ENCODE measurements around the gene FRY. TPM values are rescaled to one million over a fixed set of nuclear protein-coding genes. Genes with fewer than 3 reads are reported as not detected.
A peak's percentile ranks its signal among the peaks of the same experiment; 100 is the strongest.

Gene FRY
- total RNA-seq, 1 experiment from 2014 or later = 1.7 TPM

DNA sequence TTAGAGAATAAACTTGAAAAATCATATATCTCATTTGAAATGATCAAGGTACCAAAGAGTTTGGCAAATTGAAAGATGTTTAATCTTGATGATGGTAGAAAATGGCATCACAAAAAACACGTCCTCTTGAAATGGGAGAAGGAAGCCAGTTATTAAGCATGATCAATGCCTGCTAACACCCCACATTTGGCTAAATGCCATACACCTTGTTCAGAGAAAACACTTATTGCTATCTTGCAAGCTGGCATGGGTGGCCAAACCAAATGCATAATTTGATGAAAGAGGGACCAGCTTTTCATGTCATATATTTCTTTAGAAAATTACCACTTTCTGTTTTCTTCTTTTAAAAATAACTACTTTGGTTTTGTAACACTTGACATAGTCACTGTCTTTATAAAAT is 142.3 kb downstream of the FRY start:
- no peak for DNase-seq (ENCODE audit: low read depth)

DNA sequence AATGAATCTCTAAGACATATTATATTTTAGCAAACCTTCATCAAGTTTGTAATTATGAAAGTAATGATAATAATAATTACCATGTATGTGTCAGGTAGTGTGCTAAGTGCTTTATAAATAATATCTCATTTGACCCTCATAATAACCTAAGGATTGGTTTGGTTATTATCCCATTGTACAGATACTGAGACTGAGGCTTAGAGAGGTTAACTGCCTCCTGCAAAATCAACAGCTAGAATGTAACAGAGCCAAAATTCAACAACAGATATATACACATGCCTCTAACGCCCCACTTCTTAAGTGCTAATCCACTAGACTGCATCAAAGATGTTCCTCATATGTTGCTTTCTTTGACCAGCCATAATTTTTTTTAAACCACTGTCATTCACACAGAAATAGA is 142.8 kb downstream of the FRY start:
- DNase-seq (ENCODE audit: low read depth) = no peak

DNA sequence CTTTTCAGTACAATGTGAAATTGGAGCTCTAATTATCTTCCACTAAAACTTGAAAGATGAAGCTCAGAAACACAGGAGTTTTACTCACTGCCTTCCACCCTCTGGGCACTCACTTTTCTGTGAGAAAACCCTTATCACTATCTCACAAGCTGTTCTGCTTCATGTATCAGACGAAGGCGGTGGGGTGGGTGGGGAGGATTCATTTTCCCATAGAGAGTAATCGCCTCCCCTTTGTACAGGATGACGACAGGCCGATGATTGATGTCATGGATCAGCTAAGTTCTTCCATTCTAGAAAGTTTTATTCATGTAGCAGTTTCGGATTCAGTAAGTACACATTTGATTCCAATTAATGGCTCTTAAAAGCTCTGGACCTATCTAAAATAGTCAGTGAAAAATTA is 143.7 kb downstream of the FRY start:
- no peak for DNase-seq (ENCODE audit: low read depth)

DNA sequence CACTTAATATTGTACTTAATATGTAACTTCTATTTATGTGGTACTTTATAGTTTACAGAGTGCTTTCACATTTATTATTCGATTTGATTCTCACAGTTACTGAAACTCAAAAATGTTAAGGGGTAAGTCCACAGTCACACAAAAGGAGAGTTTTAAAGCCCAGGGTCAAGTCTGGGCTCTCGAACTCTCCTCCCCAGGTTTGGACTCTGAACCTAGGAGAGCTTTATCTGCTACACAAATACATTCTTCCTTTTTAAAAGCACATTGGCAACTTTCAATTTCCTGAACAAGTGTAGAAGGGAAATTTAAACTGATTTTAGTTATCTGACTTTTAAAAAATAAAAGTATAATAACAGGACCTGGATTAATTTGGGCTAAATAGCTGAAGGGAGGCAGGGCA is 144.4 kb downstream of the FRY start:
- no peak for DNase-seq (ENCODE audit: low read depth)

DNA sequence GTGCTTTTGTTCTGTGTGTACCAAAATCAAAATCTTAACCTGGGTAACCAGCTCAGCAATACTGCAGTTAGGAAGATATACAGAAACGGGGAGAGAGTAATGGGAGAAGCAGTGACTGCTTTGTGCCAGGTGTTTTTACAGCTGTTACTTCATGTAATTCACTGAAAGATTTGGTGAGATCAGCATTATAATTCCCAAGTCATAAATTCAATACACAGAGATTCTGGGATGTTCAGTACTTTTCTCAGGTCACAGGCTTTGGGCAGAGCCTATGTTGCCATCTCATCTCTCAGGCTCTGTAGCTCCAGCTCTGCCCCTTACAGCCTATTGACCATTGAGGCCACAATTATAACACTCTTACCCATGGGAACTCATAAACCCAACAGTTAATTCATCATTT is 145.1 kb downstream of the FRY start:
- no peak for DNase-seq (ENCODE audit: low read depth)

DNA sequence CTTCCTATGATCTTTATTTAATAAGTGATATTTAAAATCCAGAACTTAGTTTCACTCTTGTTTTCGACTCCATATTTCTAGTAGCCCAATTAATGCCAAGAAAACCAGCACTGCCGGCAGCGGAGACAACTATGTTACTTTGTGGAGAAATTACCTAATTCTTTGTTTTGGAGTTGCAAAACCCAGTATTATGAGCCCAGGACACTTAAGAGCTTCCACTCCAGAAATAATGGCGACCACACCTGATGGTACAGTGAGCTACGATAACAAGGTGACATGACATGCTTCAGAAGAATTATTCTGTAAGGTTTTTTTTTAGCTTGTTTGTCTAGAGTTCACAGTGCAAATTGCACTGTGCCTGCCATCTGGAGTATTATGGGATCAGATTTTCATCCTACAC is 147.2 kb downstream of the FRY start:
- DNase-seq (ENCODE audit: low read depth) = no peak

DNA sequence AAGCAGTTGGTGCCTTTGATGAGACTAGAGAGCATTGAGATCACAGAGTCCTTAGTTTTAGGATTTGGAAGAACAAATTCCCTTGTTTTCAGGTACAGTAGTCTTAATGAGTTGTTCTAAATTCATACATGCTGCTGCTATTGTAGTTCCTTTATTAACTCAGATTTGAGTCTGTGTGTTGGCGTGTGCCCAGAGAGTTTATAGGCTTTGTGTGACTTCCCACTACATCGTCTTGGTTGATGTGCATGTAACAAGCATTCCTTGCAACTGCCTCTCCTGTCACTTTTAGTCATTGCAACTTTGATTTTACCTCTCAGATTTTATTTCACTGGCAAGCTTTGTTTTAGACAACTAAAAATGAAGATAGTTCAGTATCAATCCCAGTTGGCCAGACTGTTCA is 148.1 kb downstream of the FRY start:
- DNase-seq (ENCODE audit: low read depth) = no peak

DNA sequence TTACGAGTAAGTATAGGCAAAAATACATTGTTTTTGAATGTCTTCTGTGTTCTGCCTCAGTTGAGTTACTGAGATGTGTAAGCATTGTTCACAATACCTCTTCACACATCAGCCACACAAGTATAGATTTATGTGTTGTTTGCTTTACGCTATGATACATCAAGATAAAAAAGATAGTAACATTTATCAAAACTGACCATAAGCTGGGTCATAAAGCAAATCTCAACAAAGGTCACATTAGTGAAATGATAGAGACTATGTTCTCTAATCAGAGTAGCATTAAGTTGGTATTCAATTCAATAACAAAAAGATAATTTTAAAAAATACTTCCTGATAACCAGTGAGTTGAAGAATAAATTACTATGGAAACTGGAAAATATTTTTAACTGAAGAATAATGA is 156.1 kb downstream of the FRY start:
- DNase-seq (ENCODE audit: low read depth) = no peak

DNA sequence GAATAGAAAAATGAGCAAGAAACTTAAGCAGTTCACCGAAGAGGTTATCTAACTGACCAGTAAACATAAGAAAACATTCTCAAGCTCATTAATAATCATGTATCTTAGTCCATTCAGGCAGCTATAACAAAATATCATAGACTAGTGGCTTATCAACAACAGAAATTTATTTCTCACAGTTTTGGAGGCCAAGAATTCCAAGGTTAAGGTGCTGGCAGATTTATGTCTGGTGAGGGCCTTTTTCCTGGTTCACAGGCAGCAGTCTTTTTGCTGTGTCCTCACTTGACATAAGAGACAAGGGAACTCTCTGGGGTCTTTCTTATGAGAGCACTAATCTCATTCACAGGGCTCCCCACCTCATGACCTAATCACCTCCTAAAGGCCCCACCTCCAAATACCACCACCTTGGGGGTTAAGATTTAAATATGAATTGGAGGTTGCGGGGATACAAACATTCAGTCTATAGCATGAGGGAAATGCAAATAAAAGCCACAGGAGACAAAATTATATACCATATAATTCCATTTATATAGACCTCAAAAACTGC is 160.0 kb downstream of the FRY start:
- DNase-seq (ENCODE audit: low read depth) = no peak

DNA sequence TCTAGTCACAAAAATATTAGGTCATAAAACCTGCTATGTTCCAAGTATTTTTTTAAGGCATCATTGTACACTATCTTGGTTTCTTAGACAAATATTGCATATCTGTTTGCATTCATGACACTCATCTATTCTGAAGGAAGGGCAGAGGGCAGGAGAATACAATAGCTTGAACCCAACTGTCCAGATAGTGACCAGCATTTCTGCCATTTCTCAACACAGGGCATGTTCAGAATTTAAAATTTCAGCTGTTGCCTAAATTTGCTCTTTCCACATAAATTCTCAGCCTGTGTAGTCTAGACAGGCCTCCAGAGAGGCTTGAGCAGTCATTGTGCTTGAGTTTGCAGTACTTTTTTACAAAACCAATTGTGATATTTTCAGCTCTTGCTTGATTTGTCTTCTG is 164.1 kb downstream of the FRY start:
- DNase-seq (ENCODE audit: low read depth) = no peak

DNA sequence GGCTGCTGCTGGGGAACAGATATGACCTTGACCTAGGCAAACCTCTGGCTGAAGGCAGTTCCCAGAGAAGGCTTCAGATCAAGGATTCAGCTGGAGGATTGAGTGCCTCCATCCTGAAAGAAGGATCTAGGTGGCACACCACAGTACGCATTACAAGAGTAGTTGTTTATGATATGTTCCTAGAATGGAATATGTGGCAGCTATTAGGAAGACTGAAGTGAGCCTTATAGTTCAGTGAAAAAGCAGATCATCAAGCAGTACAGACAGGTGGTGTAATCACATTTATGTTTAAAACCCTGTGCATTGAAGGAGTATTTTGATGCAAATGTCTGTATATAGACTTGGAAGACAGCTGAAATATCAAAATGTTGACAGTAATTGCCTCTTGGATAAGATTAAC is 167.6 kb downstream of the FRY start:
- no peak for DNase-seq (ENCODE audit: low read depth)

DNA sequence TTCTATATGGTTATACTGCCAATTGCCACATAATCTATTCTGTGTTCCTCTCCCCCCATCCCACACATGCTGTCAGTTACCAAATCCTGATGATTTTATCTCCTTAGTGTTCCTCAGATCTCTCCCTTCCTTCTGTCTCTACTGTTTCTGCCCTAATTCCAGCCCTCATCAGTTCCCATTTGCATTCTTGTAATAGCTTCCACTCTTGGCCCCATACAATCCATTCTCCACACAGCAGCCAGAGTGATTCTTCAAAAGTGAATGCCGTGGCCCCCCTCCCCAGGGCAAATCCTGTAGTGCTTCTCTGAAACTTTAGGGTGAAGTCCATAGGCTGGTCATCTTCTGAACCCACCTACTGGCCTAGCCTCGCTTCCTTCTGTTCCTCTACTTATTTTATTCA is 169.2 kb downstream of the FRY start:
- no peak for DNase-seq (ENCODE audit: low read depth)

DNA sequence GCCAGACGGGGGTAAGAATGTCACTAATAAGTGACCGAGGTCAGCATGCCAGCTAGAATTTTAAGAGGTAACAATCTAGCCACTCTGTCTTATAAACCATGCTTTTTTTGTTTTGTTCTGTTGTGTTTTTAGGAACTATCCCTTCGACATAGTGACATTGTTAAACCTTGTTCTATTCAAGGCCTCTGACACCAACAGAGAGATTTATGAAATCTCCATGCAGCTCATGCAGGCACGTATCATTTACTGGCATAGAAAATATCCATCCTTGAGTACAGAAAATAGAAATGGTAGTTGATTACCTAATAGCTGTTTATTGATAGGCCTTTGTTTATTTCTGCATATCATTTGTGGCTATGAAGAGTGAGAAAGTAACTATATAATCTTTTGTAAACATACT is 170.2 kb downstream of the FRY start:
- DNase-seq (ENCODE audit: low read depth) = no peak

DNA sequence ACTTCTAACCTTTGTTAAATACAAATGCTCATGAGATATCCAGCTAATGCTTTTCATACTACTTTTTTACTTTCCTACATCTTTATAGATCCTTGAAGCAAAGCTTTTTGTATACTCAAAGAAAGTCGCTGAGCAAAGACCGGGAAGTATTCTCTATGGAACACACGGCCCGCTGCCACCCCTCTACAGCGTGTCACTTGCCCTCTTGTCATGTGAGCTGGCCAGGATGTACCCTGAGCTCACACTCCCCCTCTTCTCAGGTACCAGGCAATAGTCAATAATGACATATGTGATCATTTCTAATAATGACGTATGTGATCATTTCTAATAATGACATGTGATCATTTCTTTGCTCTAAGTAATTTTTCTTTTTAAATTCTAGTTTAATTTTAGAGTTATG is 170.7 kb downstream of the FRY start:
- no peak for DNase-seq (ENCODE audit: low read depth)

DNA sequence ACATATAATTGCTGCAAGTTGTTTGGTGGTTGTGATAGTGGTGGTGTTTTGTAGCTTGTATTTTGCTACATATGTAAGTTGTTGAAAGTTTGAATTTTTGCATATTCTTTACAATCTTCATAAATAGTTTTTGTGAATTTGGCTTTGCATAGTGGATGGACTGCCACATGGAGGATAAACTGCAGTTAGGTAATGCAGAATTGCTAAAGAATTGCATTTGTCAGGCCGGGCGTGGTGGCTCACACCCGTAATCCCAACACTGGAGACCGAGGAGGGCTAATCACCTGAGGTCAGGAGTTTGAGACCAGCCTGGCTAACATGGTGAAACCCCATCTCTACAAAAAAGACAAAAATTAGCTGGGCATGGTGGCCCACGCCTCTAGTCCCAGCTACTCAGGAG is 171.6 kb downstream of the FRY start:
- no peak for DNase-seq (ENCODE audit: low read depth)

DNA sequence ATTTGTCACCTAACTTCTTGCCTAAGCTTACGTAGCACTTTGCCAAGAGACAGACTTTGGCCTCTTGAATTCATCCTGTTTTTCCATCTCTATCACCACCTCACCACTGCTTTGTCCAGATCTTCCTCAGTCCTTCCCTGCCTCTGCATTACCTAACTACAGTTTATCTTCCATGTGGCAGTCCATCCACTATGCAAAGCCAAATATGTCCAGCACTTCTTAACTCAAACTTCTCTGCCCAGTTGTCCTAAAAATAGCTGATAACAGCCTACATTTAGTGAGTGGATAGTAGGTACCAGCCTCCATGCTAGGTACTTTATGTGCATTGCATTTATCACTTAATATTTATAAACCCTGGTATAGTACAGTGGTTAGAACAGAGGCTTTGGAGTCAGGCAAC is 172.2 kb downstream of the FRY start:
- DNase-seq (ENCODE audit: low read depth) = no peak

DNA sequence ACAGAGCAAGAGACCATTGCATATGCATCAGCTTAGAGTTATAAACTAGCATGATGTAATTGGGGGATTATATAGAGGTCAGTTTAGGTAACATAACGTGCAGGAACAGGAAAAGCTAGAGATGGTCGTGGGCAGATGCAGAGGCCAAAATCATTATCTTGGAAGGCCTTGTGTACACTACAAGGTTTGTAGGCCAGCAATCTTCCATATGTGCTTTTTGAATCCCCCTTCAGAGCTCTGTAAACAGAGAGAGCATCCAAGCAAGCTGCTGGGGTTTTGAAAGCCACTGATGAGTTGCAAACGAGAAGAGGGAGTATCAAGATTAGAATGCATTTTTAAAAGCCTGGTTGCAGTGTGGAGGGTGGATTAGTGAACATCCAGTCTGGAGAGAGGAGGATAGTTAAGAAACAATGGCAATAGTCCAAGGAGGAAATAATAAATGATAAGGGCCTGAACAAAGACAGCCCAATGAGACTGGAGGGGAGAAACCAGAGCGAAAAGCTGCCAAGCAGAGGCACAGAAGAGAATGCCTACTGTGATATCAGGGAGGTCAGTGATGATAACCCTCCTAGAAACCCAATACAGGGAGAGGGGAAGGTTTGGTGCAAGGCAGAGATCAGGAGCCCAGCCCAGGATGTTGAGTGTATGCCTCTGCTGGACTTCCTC is 174.0 kb downstream of the FRY start:
- DNase-seq (ENCODE audit: low read depth) = no peak

DNA sequence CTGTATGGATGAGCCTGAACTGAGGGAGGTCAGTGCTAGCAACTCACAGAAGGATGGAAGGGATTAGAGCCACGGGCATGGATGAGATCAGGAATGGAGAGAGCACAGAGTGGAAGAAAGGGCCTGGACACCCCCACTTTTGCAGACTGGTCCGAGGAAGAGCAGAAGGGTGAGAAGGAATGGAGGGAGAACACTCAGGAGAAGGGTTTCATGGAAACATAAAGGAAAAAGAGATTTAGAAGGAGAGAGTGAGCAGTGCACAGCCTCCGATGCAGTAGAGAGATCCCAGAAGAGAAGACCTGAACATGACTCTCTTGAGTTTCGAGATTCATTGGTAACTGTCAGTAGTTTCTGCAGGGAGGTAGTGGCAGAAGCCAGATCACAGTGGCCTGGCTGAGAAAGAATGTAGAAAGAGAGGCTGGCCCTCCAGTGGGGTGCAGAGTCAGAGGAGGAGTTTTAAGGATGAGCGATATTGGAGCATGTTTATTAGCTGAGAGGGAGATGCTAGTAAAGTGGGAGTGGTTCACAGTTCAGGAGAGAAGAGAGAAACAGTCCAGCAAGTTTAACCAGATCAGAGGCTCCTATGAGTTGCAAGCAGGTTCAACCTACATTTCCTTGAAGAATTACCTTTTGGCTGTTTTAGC is 174.6 kb downstream of the FRY start:
- DNase-seq (ENCODE audit: low read depth) = no peak

DNA sequence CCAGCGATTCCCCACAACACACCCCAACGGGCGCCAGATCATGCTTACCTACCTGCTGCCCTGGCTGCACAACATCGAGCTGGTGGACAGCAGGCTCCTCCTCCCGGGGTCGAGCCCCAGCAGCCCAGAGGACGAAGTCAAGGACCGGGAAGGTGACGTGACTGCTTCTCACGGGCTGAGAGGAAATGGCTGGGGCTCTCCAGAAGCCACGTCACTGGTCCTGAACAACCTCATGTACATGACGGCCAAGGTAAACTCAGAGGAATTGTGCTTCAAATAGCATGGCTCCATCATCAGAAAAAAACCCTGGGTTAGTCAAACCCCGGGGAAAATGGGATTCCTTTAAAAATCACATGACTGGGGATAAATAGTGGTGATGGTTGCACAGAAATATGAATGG is 177.3 kb downstream of the FRY start:
- no peak for DNase-seq (ENCODE audit: low read depth)

DNA sequence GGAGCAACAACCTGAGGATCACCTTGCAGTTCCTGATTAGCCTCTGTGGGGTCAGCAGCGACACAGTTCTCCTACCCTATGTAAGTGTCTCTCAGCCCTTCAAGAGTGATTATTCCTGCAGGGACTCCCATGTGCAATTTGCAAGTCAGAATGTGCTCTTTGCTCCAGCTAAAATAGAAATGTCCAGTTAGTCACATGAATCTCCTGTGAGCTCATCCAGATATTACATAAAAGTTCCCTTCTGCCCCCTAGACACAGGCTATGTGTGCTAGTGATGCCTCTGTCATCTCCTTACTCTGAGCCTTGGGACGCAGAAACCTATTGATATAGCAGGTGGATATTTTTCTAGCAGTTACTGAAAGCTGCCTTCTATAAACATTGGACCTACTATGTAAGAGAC is 178.1 kb downstream of the FRY start:
- no peak for DNase-seq (ENCODE audit: low read depth)

DNA sequence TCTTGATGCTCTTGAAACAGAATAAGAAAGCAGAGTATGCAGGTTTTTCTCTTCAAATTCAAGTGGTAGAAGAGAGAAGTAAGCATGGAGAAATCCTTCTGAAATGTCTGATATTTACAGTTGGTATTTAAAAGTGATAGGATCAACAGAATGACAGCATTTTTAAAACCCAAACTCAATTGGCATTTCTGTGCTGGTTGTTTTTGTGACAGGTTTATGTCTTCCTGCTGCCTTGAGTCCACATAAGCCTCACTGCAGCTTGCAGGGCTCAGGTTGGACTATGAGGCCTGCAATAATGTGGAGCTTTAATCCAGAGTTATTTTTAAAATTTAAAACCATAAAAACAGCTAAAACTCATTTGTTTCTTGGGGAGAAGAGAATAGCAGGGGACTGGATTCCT is 178.5 kb downstream of the FRY start:
- no peak for DNase-seq (ENCODE audit: low read depth)

DNA sequence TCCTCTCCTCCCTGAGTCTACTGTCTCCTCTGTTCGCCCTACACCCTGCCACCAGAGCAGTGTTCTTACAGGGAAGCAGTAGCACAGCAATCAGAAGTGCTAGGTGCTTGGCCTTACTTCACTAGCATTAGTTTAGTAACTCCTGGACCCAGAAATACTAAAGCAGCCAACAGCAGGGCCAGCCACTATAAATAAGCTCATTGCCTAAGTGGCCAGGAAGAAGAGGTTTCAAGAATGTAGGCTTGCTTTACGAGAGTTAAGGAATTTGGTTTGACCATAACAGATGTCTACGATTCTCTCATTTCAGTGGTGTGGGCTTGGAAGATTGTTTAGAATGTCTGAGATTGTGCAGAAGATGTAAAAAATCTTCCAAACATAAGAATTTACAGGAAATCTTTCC is 180.2 kb downstream of the FRY start:
- peak; percentile 77 for DNase-seq (ENCODE audit: low read depth)

DNA sequence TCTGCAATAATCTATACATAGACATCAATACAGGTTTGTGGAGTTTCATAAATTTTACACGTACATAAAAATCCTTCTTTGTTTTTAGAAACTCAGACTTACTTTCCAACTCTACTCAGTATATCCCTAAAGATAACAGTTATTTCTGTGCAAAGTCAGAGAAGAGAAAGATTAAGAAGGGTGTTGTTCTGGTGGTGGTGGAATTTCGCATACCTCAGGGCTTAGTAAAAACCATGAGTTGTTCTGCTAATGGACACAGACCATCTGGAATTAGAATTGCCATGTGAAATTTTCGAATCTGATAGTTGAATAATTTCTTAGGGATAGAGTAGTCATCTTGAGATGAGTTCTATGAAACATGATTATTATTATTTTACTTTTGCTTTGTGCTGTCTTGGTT is 180.8 kb downstream of the FRY start:
- peak; percentile 56 for DNase-seq (ENCODE audit: low read depth)

DNA sequence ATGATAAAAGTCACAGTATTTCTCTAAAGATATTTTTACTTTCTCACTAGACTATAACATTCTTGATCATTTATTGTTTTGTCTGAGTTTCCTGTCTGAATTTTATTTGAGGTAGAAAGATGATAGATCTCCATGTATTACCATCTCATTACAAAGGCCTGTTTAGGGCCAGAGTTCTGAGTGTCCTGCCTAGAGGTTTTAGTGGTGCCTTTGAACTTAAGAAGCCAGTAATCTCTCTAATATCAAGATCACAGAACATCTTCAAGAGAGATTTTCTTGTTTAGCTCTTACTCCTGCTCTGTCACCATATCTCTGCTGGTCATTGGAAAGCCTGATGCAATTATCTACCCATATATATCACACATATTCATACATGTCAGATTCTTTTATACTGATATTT is 182.1 kb downstream of the FRY start:
- DNase-seq (ENCODE audit: low read depth) = no peak

Data from RPMI7951 (cell line).